ENCODE data around the gene TTLL12. TPM values are rescaled to one million over a fixed set of nuclear protein-coding genes. Genes with fewer than 3 reads are reported as not detected.

Gene TTLL12
- total RNA-seq, 1 donor from 2014 or later, result 13.0 TPM

GRCh38 chr22:43216738-43217137, 29.8 kb upstream of the TTLL12 start:
- no peak overlapping the region for H3K9ac ChIP-seq (ENCODE audit: low read depth in 1 of 3, low read length in 3 of 3)
- no peak overlapping the region for H3K4me3 ChIP-seq (ENCODE audit: low read length in 3 of 3)
- no peaks in the 10 kb centered on the region for H3K4me1 ChIP-seq (ENCODE audit: control insufficient read depth in 3 of 3, insufficient read depth in 3 of 3, low read length in 3 of 3)
- H3K27ac ChIP-seq (ENCODE audit: low read depth, low read length), result no peak overlapping the region
- peaks cover 0 to 31% (median 24%) of the 10 kb centered on the region in 3 donors for H3K27me3 ChIP-seq (ENCODE audit: control insufficient read depth in 3 of 3, insufficient read depth in 3 of 3, low read length in 3 of 3)
- no peaks in the 10 kb centered on the region for H3K9me3 ChIP-seq (ENCODE audit: control insufficient read depth in 3 of 3, low read length in 3 of 3)
- H3K36me3 ChIP-seq (ENCODE audit: control insufficient read depth in 3 of 3, insufficient read depth in 3 of 3, low read length in 3 of 3), result no peaks in the 10 kb centered on the region

GRCh38 chr22:43213962-43214361, 27.0 kb upstream of the TTLL12 start:
- H3K4me1 ChIP-seq (ENCODE audit: control insufficient read depth in 3 of 3, insufficient read depth in 3 of 3, low read length in 3 of 3), result no peaks in the 10 kb centered on the region
- H3K9ac ChIP-seq (ENCODE audit: low read depth in 1 of 3, low read length in 3 of 3), result no peak overlapping the region
- H3K27me3 ChIP-seq (ENCODE audit: control insufficient read depth in 3 of 3, insufficient read depth in 3 of 3, low read length in 3 of 3), result peaks cover 0 to 31% (median 23%) of the 10 kb centered on the region in 3 donors
- H3K36me3 ChIP-seq (ENCODE audit: control insufficient read depth in 3 of 3, insufficient read depth in 3 of 3, low read length in 3 of 3), result no peaks in the 10 kb centered on the region
- no peak overlapping the region for H3K4me3 ChIP-seq (ENCODE audit: low read length in 3 of 3)
- no peak overlapping the region for H3K27ac ChIP-seq (ENCODE audit: low read depth, low read length)
- H3K9me3 ChIP-seq (ENCODE audit: control insufficient read depth in 3 of 3, low read length in 3 of 3), result no peaks in the 10 kb centered on the region

GRCh38 chr22:43213051-43213450, 26.1 kb upstream of the TTLL12 start:
- Histone ChIP-seq H3K4me3 (ENCODE audit: low read length in 3 of 3) (no peak overlapping the region), H3K4me1 (ENCODE audit: control insufficient read depth in 3 of 3, insufficient read depth in 3 of 3, low read length in 3 of 3) (no peaks in the 10 kb centered on the region), H3K36me3 (ENCODE audit: control insufficient read depth in 3 of 3, insufficient read depth in 3 of 3, low read length in 3 of 3) (no peaks in the 10 kb centered on the region), H3K9me3 (ENCODE audit: control insufficient read depth in 3 of 3, low read length in 3 of 3) (no peaks in the 10 kb centered on the region), H3K27me3 (ENCODE audit: control insufficient read depth in 3 of 3, insufficient read depth in 3 of 3, low read length in 3 of 3) (peaks cover under 1 to 27% (median 26%) of the 10 kb centered on the region in 3 donors), H3K27ac (ENCODE audit: low read depth, low read length) (no peak overlapping the region), H3K9ac (ENCODE audit: low read depth in 1 of 3, low read length in 3 of 3) (no peak overlapping the region)

GRCh38 chr22:43212434-43212952, 25.6 kb upstream of the TTLL12 start:
- no peaks in the 10 kb centered on the region for H3K4me1 ChIP-seq (ENCODE audit: control insufficient read depth in 3 of 3, insufficient read depth in 3 of 3, low read length in 3 of 3)
- H3K36me3 ChIP-seq (ENCODE audit: control insufficient read depth in 3 of 3, insufficient read depth in 3 of 3, low read length in 3 of 3), result no peaks in the 10 kb centered on the region
- no peaks in the 10 kb centered on the region for H3K9me3 ChIP-seq (ENCODE audit: control insufficient read depth in 3 of 3, low read length in 3 of 3)
- H3K27ac ChIP-seq (ENCODE audit: low read depth, low read length), result no peak overlapping the region
- H3K9ac ChIP-seq (ENCODE audit: low read depth in 1 of 3, low read length in 3 of 3), result no peak overlapping the region
- H3K27me3 ChIP-seq (ENCODE audit: control insufficient read depth in 3 of 3, insufficient read depth in 3 of 3, low read length in 3 of 3), result peaks cover 3 to 30% (median 21%) of the 10 kb centered on the region in 3 donors
- H3K4me3 ChIP-seq (ENCODE audit: low read length in 3 of 3), result no peak overlapping the region

GRCh38 chr22:43211941-43212433, 25.1 kb upstream of the TTLL12 start:
- no peak overlapping the region for H3K4me3 ChIP-seq (ENCODE audit: low read length in 3 of 3)
- H3K27me3 ChIP-seq (ENCODE audit: control insufficient read depth in 3 of 3, insufficient read depth in 3 of 3, low read length in 3 of 3), result peaks cover 3 to 28% (median 24%) of the 10 kb centered on the region in 3 donors
- H3K36me3 ChIP-seq (ENCODE audit: control insufficient read depth in 3 of 3, insufficient read depth in 3 of 3, low read length in 3 of 3), result no peaks in the 10 kb centered on the region
- no peak overlapping the region for H3K9ac ChIP-seq (ENCODE audit: low read depth in 1 of 3, low read length in 3 of 3)
- H3K4me1 ChIP-seq (ENCODE audit: control insufficient read depth in 3 of 3, insufficient read depth in 3 of 3, low read length in 3 of 3), result no peaks in the 10 kb centered on the region
- no peaks in the 10 kb centered on the region for H3K9me3 ChIP-seq (ENCODE audit: control insufficient read depth in 3 of 3, low read length in 3 of 3)
- H3K27ac ChIP-seq (ENCODE audit: low read depth, low read length), result no peak overlapping the region

- no peaks in the 10 kb centered on the region for H3K9me3 ChIP-seq (ENCODE audit: control insufficient read depth in 3 of 3, low read length in 3 of 3)
- no peaks in the 10 kb centered on the region for H3K4me1 ChIP-seq (ENCODE audit: control insufficient read depth in 3 of 3, insufficient read depth in 3 of 3, low read length in 3 of 3)
- H3K36me3 ChIP-seq (ENCODE audit: control insufficient read depth in 3 of 3, insufficient read depth in 3 of 3, low read length in 3 of 3), result no peaks in the 10 kb centered on the region
- H3K4me3 ChIP-seq (ENCODE audit: low read length in 3 of 3), result no peak overlapping the region
- H3K9ac ChIP-seq (ENCODE audit: low read depth in 1 of 3, low read length in 3 of 3), result no peak overlapping the region
- peaks cover 7 to 34% (median 34%) of the 10 kb centered on the region in 3 donors for H3K27me3 ChIP-seq (ENCODE audit: control insufficient read depth in 3 of 3, insufficient read depth in 3 of 3, low read length in 3 of 3)
- no peak overlapping the region for H3K27ac ChIP-seq (ENCODE audit: low read depth, low read length)
Measured at GRCh38 chr22:43210631-43211515, 23.9 kb upstream of the TTLL12 start.

GRCh38 chr22:43209971-43210370, 23.0 kb upstream of the TTLL12 start:
- Histone ChIP-seq H3K27ac (ENCODE audit: low read depth, low read length) (no peak overlapping the region), H3K27me3 (ENCODE audit: control insufficient read depth in 3 of 3, insufficient read depth in 3 of 3, low read length in 3 of 3) (peaks cover 7 to 37% (median 26%) of the 10 kb centered on the region in 3 donors), H3K4me1 (ENCODE audit: control insufficient read depth in 3 of 3, insufficient read depth in 3 of 3, low read length in 3 of 3) (no peaks in the 10 kb centered on the region), H3K4me3 (ENCODE audit: low read length in 3 of 3) (no peak overlapping the region), H3K36me3 (ENCODE audit: control insufficient read depth in 3 of 3, insufficient read depth in 3 of 3, low read length in 3 of 3) (no peaks in the 10 kb centered on the region), H3K9me3 (ENCODE audit: control insufficient read depth in 3 of 3, low read length in 3 of 3) (no peaks in the 10 kb centered on the region), H3K9ac (ENCODE audit: low read depth in 1 of 3, low read length in 3 of 3) (no peak overlapping the region)

GRCh38 chr22:43209523-43209890, 22.6 kb upstream of the TTLL12 start:
- no peaks in the 10 kb centered on the region for H3K4me1 ChIP-seq (ENCODE audit: control insufficient read depth in 3 of 3, insufficient read depth in 3 of 3, low read length in 3 of 3)
- H3K4me3 ChIP-seq (ENCODE audit: low read length in 3 of 3), result no peak overlapping the region
- H3K27ac ChIP-seq (ENCODE audit: low read depth, low read length), result no peak overlapping the region
- H3K36me3 ChIP-seq (ENCODE audit: control insufficient read depth in 3 of 3, insufficient read depth in 3 of 3, low read length in 3 of 3), result no peaks in the 10 kb centered on the region
- H3K9ac ChIP-seq (ENCODE audit: low read depth in 1 of 3, low read length in 3 of 3), result no peak overlapping the region
- H3K9me3 ChIP-seq (ENCODE audit: control insufficient read depth in 3 of 3, low read length in 3 of 3), result no peaks in the 10 kb centered on the region
- H3K27me3 ChIP-seq (ENCODE audit: control insufficient read depth in 3 of 3, insufficient read depth in 3 of 3, low read length in 3 of 3), result peaks cover 7 to 32% (median 23%) of the 10 kb centered on the region in 3 donors

GRCh38 chr22:43208703-43209522, 22.0 kb upstream of the TTLL12 start:
- Histone ChIP-seq H3K4me3 (ENCODE audit: low read length in 3 of 3) (no peak overlapping the region), H3K27me3 (ENCODE audit: control insufficient read depth in 3 of 3, insufficient read depth in 3 of 3, low read length in 3 of 3) (peaks cover 7 to 26% (median 19%) of the 10 kb centered on the region in 3 donors), H3K36me3 (ENCODE audit: control insufficient read depth in 3 of 3, insufficient read depth in 3 of 3, low read length in 3 of 3) (no peaks in the 10 kb centered on the region), H3K4me1 (ENCODE audit: control insufficient read depth in 3 of 3, insufficient read depth in 3 of 3, low read length in 3 of 3) (no peaks in the 10 kb centered on the region), H3K9me3 (ENCODE audit: control insufficient read depth in 3 of 3, low read length in 3 of 3) (no peaks in the 10 kb centered on the region), H3K27ac (ENCODE audit: low read depth, low read length) (no peak overlapping the region), H3K9ac (ENCODE audit: low read depth in 1 of 3, low read length in 3 of 3) (no peak overlapping the region)
